Left lung (tissue), 10 donors: ENCODE data around the gene NSD1. TPM values are rescaled to one million over a fixed set of nuclear protein-coding genes. Genes with fewer than 3 reads are reported as not detected.

ENCODE experiments used
- ATAC-seq: fragments of 200-7000 bp; cut with Tn5 transposase; one replicate; pipeline ENCODE4 v1.9.1; 2020; ENCODE audit warnings: moderate library complexity
- DNase-seq, 4 donors: peaks; one replicate each; pipeline ENCODE4 v3.0.0-alpha.2; 2013 to 2020
- H3K27ac ChIP-seq, 2 donors: fragments of 200-600 bp; sonication (generic) in 1 of 2; one replicate each; pipeline versions ENCODE4 v1.5.0 to v1.8.0; 2020 to 2021
- H3K27me3 ChIP-seq, 2 donors: fragments of 200-600 bp; sonication (generic) in 1 of 2; one replicate each; pipeline versions ENCODE4 v1.5.0 to v1.8.0; 2020 to 2021
- H3K36me3 ChIP-seq, 2 donors: fragments of 200-600 bp; sonication (generic) in 1 of 2; one replicate each; pipeline versions ENCODE4 v1.5.0 to v1.8.0; 2020 to 2021
- H3K4me1 ChIP-seq, 2 donors: fragments of 200-600 bp; one replicate each; pipeline ENCODE4 v1.8.0; 2021
- H3K4me3 ChIP-seq, 2 donors: fragments of 200-600 bp; sonication (generic) in 1 of 2; one replicate each; pipeline versions ENCODE4 v1.5.0 to v1.8.0; 2020 to 2021; ENCODE audit warnings: mild to moderate bottlenecking in 1 of 2
- H3K9me3 ChIP-seq, 2 donors: fragments of 200-600 bp; sonication (generic) in 1 of 2; one replicate each; pipeline versions ENCODE4 v1.5.0 to v1.8.0; 2020 to 2021
- CTCF ChIP-seq, 2 donors: fragments of 200-600 bp; sonication (generic) in 1 of 2; IDR thresholded peaks; one replicate each; pipeline versions ENCODE4 v1.5.0 to v1.8.0; 2021; ENCODE audit warnings: antibody characterized with exemption in 2 of 2
- intact Hi-C, 2 donors: fragments of 100-400 bp; cut with DNase I; formaldehyde crosslinking; loops; one replicate each; pipeline versions ENCODE4 v1.11.2 to v1.14.2; 2022
- polyA plus RNA-seq, 6 donors: library from polyadenylated mRNA; unstranded; fragments of 120-200 nt; gene quantifications; one replicate each; pipeline ENCODE4 v1.2.1, GENCODE V29; 2013; ENCODE audit not compliant: insufficient read length in 6 of 6
- total RNA-seq, 2 donors: library from RNA; stranded (reverse); fragmentation: NEBNext Ultra II Directional; extraction: Animal tissue kit (Norgen Biotek cat#: 25700); gene quantifications; one replicate each; pipeline ENCODE4 v1.2.1, GENCODE V29; 2021
- donor health status: DM: no; HTN: yes; CAD: no.
- donor health status: DM: no; HTN: no; CAD: no.

The NSD1 gene
- total and polyA plus RNA-seq, 8 donors: 45.8 to 79.7 (median 54.1) TPM

DNA sequence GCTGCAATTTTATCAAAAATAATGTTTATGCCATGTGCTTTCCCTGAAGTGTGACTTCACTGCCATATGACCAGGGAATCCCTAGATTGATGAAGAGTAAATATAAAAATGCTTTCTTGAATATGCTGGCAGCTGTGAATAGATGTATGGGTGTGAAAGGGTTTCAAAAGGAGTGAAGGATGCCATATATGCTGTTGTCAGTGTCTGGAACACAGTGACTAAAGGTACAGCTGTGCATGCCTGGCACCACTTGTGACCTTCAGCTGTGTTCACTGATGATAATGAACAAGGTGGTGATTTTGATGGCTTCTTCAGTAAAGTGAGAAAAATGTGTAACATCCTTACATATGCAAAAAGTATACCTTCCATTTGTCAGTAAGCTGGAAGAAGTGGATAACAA is 100.2 kb downstream of the NSD1 start:
- intact Hi-C loops: no loop called here
- Histone ChIP-seq H3K27ac (no peak overlapping the region), H3K27me3 (no peaks in the 10 kb centered on the region), H3K9me3 (no peaks in the 10 kb centered on the region), H3K36me3 (peaks cover 0 to 45% of the 10 kb centered on the region in 2 donors), H3K4me3 (no peak overlapping the region), H3K4me1 (no peaks in the 10 kb centered on the region)
- ATAC-seq (no peak), DNase-seq (no peak)
- no peak for TF ChIP-seq CTCF (IDR thresholded peaks at IDR 0.05)

- ATAC-seq (no peak), DNase-seq (no peak)
- Histone ChIP-seq H3K36me3 (peaks cover 0 to 52% of the 10 kb centered on the region in 2 donors), H3K4me3 (no peak overlapping the region), H3K4me1 (no peaks in the 10 kb centered on the region), H3K27ac (no peak overlapping the region), H3K27me3 (no peaks in the 10 kb centered on the region), H3K9me3 (no peaks in the 10 kb centered on the region)
- intact Hi-C loops: no loop called here
- TF ChIP-seq CTCF (IDR thresholded peaks at IDR 0.05): no peak
These were observed 101.3 kb downstream of the NSD1 start for GRCh38 chr5:177234841-177235240.

DNA sequence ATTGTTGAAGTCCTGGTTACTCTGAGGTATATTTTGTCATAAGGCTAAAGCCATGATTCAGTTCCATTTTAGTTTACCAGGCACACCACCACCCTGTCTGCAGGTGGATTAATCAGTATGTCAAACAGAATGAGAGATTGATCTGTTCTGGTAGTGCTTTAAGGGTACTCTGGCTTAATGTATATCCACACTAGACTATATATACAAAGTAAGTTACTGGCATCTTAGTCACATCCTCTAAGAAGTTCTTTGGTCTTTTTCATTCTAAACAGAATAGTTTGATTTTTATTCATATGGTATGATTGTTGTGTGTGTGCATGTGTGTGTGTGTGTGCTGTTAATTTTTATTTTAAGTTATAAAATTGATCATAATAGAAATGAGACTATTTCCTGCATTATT is 108.2 kb downstream of the NSD1 start:
- no peak for ATAC-seq
- H3K27ac ChIP-seq: no peak overlapping the region

DNA sequence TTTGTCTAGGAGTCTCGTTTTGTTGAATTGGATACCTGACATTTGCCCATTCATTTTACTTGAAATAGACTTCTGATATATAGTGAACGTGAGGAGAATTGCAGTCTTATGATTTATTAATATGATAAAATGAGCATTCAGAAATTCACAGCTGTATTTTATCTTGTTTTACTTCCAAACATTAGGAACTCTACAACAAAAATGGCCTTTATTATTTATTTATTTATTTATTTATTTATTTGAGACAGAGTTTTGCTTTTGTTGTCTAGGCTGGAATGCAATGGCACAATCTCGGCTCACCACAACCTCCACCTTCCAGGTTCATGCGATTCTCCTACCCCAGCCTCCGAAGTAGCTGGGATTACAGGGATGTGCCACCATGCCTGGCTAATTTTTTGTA is 108.7 kb downstream of the NSD1 start:
- ATAC-seq (no peak), DNase-seq (no peak)
- peaks cover 0 to 99% of the 10 kb centered on the region in 2 donors for H3K36me3 ChIP-seq
- H3K4me1 ChIP-seq: no peaks in the 10 kb centered on the region
- no peaks in the 10 kb centered on the region for H3K9me3 ChIP-seq
- H3K4me3 ChIP-seq: no peak overlapping the region
- no peak for TF ChIP-seq CTCF (IDR thresholded peaks at IDR 0.05)
- no peak overlapping the region for H3K27ac ChIP-seq
- H3K27me3 ChIP-seq: no peaks in the 10 kb centered on the region
- intact Hi-C loops: no loop called here

More for the DNA sequence above, 108.2 kb downstream of the NSD1 start:
- intact Hi-C loops: no loop called here
- DNase-seq: no peak
- TF ChIP-seq CTCF (IDR thresholded peaks at IDR 0.05): no peak
- H3K36me3 ChIP-seq: peaks cover 0 to 98% of the 10 kb centered on the region in 2 donors
- no peaks in the 10 kb centered on the region for H3K27me3 ChIP-seq
- H3K9me3 ChIP-seq: no peaks in the 10 kb centered on the region
- H3K4me3 ChIP-seq: no peak overlapping the region
- no peaks in the 10 kb centered on the region for H3K4me1 ChIP-seq

- intact Hi-C loops: no loop called here
- H3K4me3 ChIP-seq: no peak overlapping the region
- TF ChIP-seq CTCF (IDR thresholded peaks at IDR 0.05): no peak
- no peak for ATAC-seq
- DNase-seq: no peak
- no peaks in the 10 kb centered on the region for H3K27me3 ChIP-seq
- H3K4me1 ChIP-seq: no peaks in the 10 kb centered on the region
- no peaks in the 10 kb centered on the region for H3K9me3 ChIP-seq
- no peak overlapping the region for H3K27ac ChIP-seq
- H3K36me3 ChIP-seq: peaks cover 4 to 100% of the 10 kb centered on the region in 2 donors
These were observed 116.4 kb downstream of the NSD1 start for GRCh38 chr5:177249761-177250537.
